Sigmoid colon (tissue), 7 donors: ENCODE results near the gene ADGRV1. TPM values are rescaled to one million over a fixed set of nuclear protein-coding genes. Genes with fewer than 3 reads are reported as not detected.

Source experiments
- DNase-seq: peaks from one replicate; pipeline ENCODE4 v3.0.0-alpha.2; 2019
- H3K27ac ChIP-seq, 4 donors: fragments of 200-600 bp; sonication (generic); one replicate each; pipeline ENCODE4 v1.5.1; 2016 to 2019; ENCODE audit warnings: mild to moderate bottlenecking in 1 of 4
- H3K27me3 ChIP-seq, 3 donors: fragments of 200-600 bp; sonication (generic); one replicate each; pipeline ENCODE4 v1.5.1; 2019; ENCODE audit warnings: mild to moderate bottlenecking in 1 of 3
- H3K36me3 ChIP-seq, 4 donors: fragments of 200-600 bp; sonication (generic); one replicate each; pipeline ENCODE4 v1.5.1; 2016 to 2019
- H3K4me1 ChIP-seq, 4 donors: fragments of 200-600 bp; sonication (generic); one replicate each; pipeline ENCODE4 v1.5.1; 2017 to 2019
- H3K4me3 ChIP-seq, 4 donors: fragments of 200-600 bp; sonication (generic); one replicate each; pipeline ENCODE4 v1.5.1; 2017 to 2019; ENCODE audit warnings: mild to moderate bottlenecking in 2 of 4, moderate library complexity in 1 of 4
- H3K9me3 ChIP-seq, 4 donors: fragments of 200-600 bp in 3 of 4; sonication (generic) in 3 of 4; one replicate each; pipeline versions ENCODE4 v1.5.1 to v1.6.1; 2013 to 2019
- EP300 ChIP-seq, 4 donors: sonication (generic); formaldehyde crosslinking; IDR thresholded peaks; one replicate each; pipeline ENCODE4 v1.6.1; 2017; ENCODE audit warnings: antibody characterized with exemption in 4 of 4
- POLR2A ChIP-seq, 2 donors: fragments of 450-650 bp; IDR thresholded peaks; one replicate each; pipeline ENCODE4 v1.6.1; 2016; ENCODE audit warnings: antibody characterized with exemption in 2 of 2, mild to moderate bottlenecking in 2 of 2, moderate library complexity in 2 of 2
- POLR2AphosphoS5 ChIP-seq, 4 donors: sonication (generic); formaldehyde crosslinking; IDR thresholded peaks; one replicate each; pipeline ENCODE4 v1.6.1; 2017; ENCODE audit warnings: antibody characterized with exemption in 4 of 4
- WGBS, 2 donors: extraction: QIAGEN DNeasy Blood & Tissue Kit; methylation state at CpG; one replicate each; pipeline ENCODE4 v1.1.7; 2013; 5-methylcytosine and 5-hydroxymethylcytosine counted together
- intact Hi-C: fragments of 100-400 bp; cut with DNase I; formaldehyde crosslinking; loops from one replicate; pipeline ENCODE4 v1.15.1; 2023
- polyA plus RNA-seq, 3 donors: library from polyadenylated mRNA; stranded (reverse); fragments of 200-250 nt; gene quantifications; one replicate each; pipeline ENCODE4 v1.2.3, GENCODE V29; 2013
- total RNA-seq, 4 donors: library from RNA; depleted of rRNA; stranded (reverse); fragments of >200 nt; gene quantifications; one replicate each; pipeline ENCODE4 v1.1.0, GENCODE V29; 2016
- TF ChIP-seq, protein P1 (sequence below), 4 experiments: fragments of 450-650 bp in 3 of 4; fragments of 200-600 bp in 1 of 4; IDR thresholded peaks; one replicate each; pipeline ENCODE4 v1.5.1; 2016 to 2019; ENCODE audit warnings: antibody characterized with exemption in 4 of 4, mild to moderate bottlenecking in 3 of 4, moderate library complexity in 2 of 4
- donor health status: healthy with polysubstance abuse.
- donor health status: Bipolar disorder and iron deficiency.
- donor health status: healthy.

Gene ADGRV1
- total and polyA plus RNA-seq, 7 donors: 0.54 to 2.1 (median 0.74) TPM; not detected in 1

DNA sequence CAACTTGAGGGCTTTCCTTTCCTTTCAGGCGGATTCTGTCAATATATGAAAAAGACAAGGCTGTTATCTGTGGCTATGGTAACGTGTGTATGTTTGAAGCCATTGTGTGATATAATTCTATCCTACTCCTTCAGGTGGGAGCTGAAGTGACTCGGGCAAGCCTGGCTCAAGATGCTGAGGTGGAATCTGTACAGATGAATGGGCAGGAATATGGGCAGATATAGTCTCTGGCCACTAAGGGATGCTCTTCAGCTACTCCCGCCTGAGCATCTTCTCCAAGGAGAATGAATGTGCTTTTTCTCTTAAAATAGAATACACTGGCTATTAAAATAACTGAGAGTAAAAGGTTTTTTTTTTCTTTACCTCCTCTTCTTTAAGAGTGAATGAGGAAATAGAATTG, 244.8 kb downstream of the ADGRV1 start:
- H3K4me1 ChIP-seq: no peaks in the 10 kb centered on the region
- H3K9me3 ChIP-seq: no peaks in the 10 kb centered on the region
- WGBS, 2 donors: 76% methylated on average over 4 of the region's 4 CpGs
- no peak for TF ChIP-seq EP300 (IDR thresholded peaks at IDR 0.05)
- no peak for TF ChIP-seq POLR2A (IDR thresholded peaks at IDR 0.05)
- H3K27ac ChIP-seq: no peak overlapping the region
- no peak for DNase-seq
- H3K36me3 ChIP-seq: no peaks in the 10 kb centered on the region
- no peaks in the 10 kb centered on the region for H3K27me3 ChIP-seq
- H3K4me3 ChIP-seq: no peak overlapping the region
- intact Hi-C loops: no loop called here

DNA sequence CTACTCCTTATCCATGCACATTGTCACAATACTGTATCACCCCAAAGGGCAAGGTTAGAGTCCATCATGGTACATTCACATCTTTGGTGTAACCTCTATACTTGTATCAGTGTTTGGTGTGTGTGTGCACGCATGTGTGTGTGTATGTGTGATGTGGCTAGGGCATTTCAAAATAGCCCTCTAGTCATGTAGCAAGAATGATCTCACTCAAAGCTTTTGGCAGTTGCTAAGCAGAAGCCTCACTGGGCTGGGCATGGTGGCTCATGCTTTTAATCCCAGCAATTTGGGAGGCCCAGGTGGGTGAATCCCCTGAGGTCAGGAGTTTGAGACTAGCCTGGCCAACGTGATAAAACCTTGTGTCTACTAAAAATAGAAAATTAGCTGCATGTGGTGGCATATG, 245.3 kb downstream of the ADGRV1 start:
- DNase-seq: no peak
- Histone ChIP-seq H3K36me3 (no peaks in the 10 kb centered on the region), H3K27me3 (no peaks in the 10 kb centered on the region), H3K4me1 (no peaks in the 10 kb centered on the region), H3K9me3 (no peaks in the 10 kb centered on the region), H3K4me3 (no peak overlapping the region), H3K27ac (no peak overlapping the region)
- no peak for TF ChIP-seq POLR2A (IDR thresholded peaks at IDR 0.05)
- TF ChIP-seq POLR2AphosphoS5 (IDR thresholded peaks at IDR 0.05): no peak
- TF ChIP-seq, protein P1, sequence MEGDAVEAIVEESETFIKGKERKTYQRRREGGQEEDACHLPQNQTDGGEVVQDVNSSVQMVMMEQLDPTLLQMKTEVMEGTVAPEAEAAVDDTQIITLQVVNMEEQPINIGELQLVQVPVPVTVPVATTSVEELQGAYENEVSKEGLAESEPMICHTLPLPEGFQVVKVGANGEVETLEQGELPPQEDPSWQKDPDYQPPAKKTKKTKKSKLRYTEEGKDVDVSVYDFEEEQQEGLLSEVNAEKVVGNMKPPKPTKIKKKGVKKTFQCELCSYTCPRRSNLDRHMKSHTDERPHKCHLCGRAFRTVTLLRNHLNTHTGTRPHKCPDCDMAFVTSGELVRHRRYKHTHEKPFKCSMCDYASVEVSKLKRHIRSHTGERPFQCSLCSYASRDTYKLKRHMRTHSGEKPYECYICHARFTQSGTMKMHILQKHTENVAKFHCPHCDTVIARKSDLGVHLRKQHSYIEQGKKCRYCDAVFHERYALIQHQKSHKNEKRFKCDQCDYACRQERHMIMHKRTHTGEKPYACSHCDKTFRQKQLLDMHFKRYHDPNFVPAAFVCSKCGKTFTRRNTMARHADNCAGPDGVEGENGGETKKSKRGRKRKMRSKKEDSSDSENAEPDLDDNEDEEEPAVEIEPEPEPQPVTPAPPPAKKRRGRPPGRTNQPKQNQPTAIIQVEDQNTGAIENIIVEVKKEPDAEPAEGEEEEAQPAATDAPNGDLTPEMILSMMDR (IDR thresholded peaks at IDR 0.05): no peak
- TF ChIP-seq EP300 (IDR thresholded peaks at IDR 0.05): no peak
- intact Hi-C loops: no loop called here
- WGBS, 2 donors: 73 to 77% methylated on average over 2 of the region's 2 CpGs

DNA sequence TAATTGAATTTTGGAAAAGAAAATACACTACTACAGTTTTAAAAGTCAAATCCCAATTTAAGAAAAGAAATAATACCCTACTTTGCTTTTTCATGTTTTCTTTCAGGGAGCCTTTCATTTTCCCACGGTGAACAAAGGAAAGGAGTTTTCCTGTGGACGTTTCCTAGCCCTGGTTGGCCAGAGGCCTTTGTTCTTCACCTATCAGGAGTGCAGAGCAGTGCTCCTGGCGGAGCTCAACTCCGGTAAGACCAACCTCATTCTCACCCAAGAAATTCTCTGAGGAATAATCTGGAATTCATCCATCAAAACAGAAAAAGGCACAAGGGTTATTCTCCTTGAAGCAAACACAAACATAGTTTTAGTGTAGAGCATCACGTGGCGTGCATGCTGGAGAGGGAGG, 248.9 kb downstream of the ADGRV1 start:
- Histone ChIP-seq H3K27me3 (no peaks in the 10 kb centered on the region), H3K4me1 (no peaks in the 10 kb centered on the region), H3K36me3 (no peaks in the 10 kb centered on the region), H3K27ac (no peak overlapping the region), H3K4me3 (no peak overlapping the region), H3K9me3 (no peaks in the 10 kb centered on the region)
- no peak for TF ChIP-seq EP300 (IDR thresholded peaks at IDR 0.05)
- no peak for TF ChIP-seq POLR2AphosphoS5 (IDR thresholded peaks at IDR 0.05)
- TF ChIP-seq, protein P1 (IDR thresholded peaks at IDR 0.05): no peak
- no peak for TF ChIP-seq POLR2A (IDR thresholded peaks at IDR 0.05)
- intact Hi-C loops: no loop called here
- 79 to 81% methylated on average over 6 of the region's 6 CpGs for WGBS, 2 donors
- no peak for DNase-seq

DNA sequence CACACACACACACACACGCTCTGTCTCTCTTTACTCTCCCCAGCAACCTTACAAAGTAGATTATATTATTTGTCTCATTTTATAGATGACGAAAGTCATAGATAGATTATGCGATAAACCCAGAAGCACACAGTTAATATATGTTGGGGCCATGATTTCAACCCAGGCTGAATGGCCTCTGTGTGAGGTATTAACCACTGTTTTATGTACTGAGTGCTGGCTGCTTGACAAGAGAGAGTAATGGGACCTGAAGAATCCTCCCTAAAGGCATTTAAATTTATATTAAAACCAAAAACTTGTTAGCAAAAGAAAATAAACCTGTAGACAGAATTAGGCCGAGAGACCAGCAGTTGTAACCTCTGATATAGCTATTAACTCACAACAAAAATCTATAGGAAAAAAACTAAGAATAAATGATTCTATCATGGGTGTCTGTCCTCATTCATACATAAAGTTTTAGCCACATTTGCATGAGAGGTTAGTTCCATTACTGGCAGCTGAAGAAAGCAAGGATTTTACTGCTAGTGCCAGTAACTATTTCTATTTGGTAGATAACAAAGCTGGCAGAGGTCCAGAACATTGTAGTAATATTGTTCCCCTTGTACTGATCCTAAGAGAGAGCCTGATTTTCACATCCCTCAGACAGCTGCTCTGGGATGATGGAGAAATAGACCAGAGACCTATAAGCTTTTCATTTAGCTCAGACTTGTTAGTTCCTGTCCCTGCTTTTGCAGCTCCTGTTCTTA, 250.9 kb downstream of the ADGRV1 start:
- DNase-seq: no peak
- Histone ChIP-seq H3K4me3 (no peak overlapping the region), H3K4me1 (no peaks in the 10 kb centered on the region), H3K36me3 (no peaks in the 10 kb centered on the region), H3K27ac (no peak overlapping the region), H3K9me3 (no peaks in the 10 kb centered on the region), H3K27me3 (no peaks in the 10 kb centered on the region)
- WGBS, 2 donors: 85 to 86% methylated on average over 4 of the region's 4 CpGs
- intact Hi-C loops: no loop called here
- no peak for TF ChIP-seq POLR2AphosphoS5 (IDR thresholded peaks at IDR 0.05)
- no peak for TF ChIP-seq EP300 (IDR thresholded peaks at IDR 0.05)
- TF ChIP-seq, protein P1 (IDR thresholded peaks at IDR 0.05): no peak
- TF ChIP-seq POLR2A (IDR thresholded peaks at IDR 0.05): no peak

DNA sequence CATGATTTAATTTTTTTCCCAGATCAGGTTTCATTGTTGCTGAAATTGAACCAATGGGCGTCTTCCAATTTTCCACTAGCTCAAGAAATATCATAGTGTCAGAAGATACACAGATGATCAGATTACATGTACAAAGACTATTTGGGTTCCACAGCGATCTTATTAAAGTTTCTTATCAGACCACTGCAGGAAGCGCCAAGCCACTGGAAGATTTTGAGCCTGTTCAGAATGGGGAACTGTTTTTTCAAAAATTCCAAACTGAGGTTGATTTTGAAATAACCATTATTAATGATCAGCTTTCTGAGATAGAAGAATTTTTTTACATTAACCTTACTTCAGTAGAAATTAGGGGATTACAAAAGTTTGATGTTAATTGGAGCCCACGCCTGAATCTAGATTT, 251.6 kb downstream of the ADGRV1 start:
- TF ChIP-seq EP300 (IDR thresholded peaks at IDR 0.05): no peak
- TF ChIP-seq, protein P1 (IDR thresholded peaks at IDR 0.05): no peak
- TF ChIP-seq POLR2AphosphoS5 (IDR thresholded peaks at IDR 0.05): no peak
- TF ChIP-seq POLR2A (IDR thresholded peaks at IDR 0.05): no peak
- Histone ChIP-seq H3K27ac (no peak overlapping the region), H3K36me3 (no peaks in the 10 kb centered on the region), H3K4me3 (no peak overlapping the region), H3K9me3 (no peaks in the 10 kb centered on the region), H3K27me3 (no peaks in the 10 kb centered on the region), H3K4me1 (no peaks in the 10 kb centered on the region)
- DNase-seq: no peak
- intact Hi-C loops: no loop called here
- WGBS, 2 donors: 70 to 90% methylated on average over 4 of the region's 4 CpGs
